NOMO-1 treated with DMSO at 0.1 percent for 48 hours (cell line): ENCODE results near the gene CAVIN2.

Experiments used
- DNase-seq: peaks from one replicate; lab custom pipeline; 2025; ENCODE audit not compliant: unreplicated experiment; lab: John Stamatoyannopoulos, UW

CAVIN2 gene

DNA sequence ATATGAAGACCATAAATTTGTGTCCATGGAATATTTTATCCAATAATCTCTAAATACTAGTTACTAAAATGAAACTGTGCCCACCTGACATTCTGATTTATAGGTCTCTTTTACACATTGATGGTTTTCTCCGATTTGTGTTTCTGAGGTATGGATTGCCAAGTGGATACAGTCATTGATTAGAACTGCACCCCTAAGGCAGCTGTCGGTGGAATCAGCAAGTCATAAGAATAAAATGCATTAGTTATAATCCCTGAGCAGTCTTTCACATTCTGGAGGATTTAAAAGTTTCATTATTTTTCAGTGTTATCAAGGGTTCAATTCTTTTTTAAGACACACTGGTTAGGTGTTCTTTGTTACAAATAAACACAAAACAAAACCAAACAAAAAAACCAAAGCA lies 6.0 kb downstream of the CAVIN2 start:
- DNase-seq: no peak

- no peak for DNase-seq
These were observed 6.7 kb downstream of the CAVIN2 start for GRCh38 chr2:191839918-191840804.

DNA sequence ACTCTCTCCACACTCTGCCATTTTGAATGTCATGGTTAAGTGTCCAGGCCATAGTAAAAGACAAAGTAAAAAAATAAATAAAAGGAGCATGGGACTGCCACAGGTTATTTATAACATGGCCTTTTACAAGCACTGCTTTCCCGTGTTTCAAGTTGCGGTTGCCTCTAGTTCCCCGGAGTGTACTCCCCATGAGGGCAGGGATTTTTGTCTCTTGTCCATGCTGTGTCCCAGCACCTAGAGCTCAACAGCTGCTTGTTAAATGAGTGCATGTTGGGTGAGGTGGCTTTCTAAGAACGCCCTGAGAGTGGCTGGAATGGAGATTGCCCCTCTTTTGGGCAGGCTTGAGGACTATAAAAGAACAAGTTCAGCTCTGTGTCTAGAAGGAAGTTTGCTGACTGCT lies 8.4 kb downstream of the CAVIN2 start:
- no peak for DNase-seq

DNA sequence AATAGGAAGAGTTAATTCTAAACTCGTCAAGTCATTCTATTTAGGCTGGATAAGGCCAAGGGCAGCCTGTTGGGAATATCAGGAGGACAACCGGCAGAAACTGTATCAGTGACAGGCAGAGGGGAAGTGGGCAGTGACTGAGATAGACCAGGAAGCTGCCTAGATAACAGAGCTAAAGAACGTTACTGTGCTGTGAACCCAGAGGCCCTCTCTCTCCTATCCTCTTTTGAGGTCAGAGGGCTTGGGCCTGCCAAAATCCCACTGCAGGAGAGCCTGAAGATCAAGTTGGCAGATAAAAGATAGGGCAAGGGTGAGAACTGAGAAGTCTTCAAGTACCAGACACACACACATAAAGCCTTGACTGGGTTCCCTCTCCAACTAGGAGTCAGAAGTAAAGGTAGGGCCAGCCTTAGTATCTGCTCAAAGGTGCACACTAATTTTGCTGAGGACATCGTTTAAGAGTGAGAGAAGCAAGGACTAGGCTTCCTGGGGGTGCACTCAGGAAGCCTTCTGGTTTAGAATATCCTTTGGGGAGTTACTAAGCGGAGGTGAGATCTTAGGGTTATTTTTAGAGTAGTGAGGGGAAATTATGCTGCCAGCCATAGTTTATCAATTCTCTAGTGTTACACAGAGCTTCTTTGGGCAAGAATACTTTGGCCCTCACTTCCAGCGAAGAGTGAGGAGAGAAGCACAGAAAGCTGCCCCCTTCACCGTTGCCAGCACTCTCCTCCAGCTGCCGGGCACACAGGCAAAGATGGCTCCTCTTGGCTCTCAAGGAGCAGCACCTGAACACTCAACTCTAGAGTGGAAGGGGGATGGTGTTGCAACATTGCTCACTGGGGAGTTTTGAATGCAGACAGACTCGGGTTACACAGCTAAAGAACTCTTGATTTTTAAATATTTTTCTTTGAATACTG lies 9.8 kb downstream of the CAVIN2 start:
- DNase-seq: no peak

- DNase-seq: no peak
These were observed 10.4 kb downstream of the CAVIN2 start for GRCh38 chr2:191836471-191836852.

DNA sequence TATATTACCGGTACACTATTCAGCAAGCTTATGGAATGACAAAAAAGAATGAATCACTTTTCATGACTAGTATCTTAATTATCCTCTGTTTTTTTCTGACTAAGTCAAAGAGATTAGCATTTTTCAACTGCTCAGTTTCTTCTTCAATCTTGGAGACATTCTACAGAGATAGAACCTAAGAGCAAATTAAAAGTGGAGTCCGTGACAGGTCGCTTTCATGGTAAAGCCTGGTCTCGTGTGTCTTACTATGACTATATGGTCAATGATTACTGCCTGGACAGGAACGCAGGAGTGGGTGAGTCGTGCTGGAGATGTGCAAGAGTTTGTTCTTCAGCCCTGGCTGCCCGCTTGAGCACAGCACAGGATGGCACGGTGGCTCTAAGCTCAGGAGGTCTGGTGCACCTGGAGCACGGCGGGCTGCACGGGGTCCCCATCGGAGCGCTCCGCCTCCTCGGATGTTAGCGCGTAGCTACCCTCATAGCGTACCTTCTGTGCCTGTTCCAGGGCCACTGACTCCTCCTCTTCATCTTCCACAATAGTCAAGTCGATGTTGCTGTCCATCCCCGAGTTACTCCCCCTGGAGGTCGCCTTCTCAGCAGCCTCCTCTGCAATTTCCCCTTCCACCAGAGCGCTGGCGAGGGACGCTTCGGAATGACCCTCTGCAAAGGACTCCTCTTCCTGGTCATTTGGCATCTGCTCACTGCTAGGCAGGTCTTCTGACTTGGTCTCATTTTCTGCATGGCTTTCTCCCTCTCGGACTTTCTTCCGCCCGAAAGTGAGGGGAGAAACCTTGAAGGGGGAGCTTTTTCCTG lies 11.1 kb downstream of the CAVIN2 start:
- DNase-seq: no peak

DNA sequence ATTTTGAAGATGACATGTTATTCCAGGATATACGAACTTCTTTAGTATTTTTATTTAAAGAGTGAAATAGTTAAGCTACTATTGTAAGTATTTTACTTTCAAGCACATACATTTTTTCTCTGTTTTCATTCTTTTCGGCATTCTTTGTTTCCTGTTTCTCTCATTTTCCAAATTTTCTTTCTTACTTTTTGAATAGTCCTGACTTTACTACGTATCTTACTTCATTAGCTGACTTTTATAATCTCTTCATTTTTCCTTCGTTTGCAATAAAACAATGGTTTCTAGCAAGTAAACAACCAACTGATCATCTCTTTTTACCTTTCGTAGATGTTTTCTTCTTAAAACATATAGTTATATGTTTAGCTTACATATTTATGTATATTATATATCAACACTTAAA lies 11.8 kb downstream of the CAVIN2 start:
- DNase-seq: no peak

DNA sequence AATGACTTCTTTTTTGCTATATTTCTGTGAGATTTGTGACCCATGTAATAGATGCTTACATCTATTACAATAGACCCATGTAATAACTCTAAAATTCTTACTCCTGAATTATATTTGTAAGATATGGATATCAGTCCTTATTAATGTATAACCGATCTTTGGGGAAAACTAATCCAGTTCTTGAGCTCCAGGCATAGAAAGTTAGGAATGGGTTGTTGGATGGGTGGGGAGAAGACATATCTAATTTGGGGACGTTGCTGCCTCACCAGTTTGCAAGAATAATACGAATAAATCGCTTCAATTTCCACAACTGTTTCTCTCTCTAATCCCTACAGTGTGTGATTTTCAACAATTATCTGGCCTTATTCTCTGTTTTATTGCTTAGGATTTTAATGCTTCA lies 13.5 kb downstream of the CAVIN2 start:
- no peak for DNase-seq

GRCh38 chr2:191832668-191833067 lies 14.2 kb downstream of the CAVIN2 start:
- DNase-seq: no peak

GRCh38 chr2:191831410-191831994 lies 15.4 kb downstream of the CAVIN2 start:
- no peak for DNase-seq

- DNase-seq: no peak
These were observed 22.5 kb downstream of the CAVIN2 start for GRCh38 chr2:191824398-191824797.

- no peak for DNase-seq
These were observed 25.8 kb downstream of the CAVIN2 start for GRCh38 chr2:191821078-191821477.

DNA sequence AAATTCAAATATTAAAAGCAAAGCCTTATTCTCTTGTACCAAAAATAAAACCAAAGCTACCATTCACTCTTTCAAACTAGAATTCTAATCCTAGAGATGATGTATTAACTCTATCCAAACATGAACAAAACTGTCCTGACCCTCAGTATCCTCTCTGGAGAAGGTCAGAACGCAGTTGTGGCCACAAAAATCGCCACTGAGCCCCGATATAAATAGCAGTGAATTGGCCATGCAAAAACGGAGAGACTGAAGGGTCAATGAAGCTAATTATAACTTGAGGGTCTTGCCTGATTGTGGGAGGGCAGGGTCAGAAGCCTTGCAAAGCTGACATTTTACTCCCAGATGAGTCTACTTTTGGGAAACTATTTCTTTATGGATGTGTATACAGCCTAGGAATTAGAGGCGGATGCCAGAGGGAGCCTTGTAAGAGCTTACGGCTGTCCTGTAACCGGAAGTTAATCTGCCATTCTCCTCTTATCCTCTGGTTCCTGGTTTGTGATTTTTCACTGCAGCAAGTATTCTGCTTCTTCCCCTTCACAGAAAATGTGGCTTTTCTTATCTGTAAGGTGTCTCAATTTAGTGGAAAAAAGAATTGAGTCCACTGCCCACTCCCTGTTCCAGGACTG lies 28.1 kb downstream of the CAVIN2 start:
- DNase-seq: peak; percentile 7

DNA sequence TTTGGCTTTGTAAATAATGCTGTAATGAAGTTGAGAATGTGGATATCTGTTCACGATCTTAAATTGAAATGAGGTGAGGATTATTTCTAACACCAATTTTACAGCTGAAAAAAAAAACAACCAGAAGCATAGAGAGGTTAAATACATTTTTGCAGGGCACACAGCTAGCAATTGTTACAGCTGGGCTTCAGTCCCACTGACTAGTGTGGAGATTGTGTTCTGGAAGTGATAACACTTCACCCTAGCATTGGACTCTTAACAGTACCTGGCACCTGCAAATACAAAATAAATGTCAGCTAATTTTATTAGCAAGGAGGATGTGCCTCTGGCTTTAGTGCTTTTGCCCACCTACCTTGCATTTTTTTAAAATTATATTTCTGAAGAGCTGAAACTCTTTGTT lies 28.8 kb downstream of the CAVIN2 start:
- DNase-seq: no peak

DNA sequence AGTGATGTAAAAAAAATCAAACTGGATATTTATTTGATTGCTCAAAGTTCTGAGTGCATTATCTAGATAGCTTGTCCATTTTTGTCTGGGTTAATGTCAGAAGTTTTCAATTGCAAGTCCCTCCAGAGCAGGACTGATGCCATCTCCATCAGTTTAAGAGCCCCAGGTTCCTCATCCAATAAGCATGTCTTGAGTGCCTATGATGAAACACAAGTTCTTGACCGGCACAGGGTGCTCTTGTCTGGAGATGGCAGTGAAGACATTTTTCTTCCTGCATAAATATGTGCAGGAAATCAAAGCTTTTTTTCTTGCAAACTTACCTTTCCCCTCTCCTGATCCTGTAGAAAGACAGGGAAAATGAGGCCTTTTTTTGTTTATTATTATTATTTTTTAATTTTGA lies 31.9 kb downstream of the CAVIN2 start:
- DNase-seq: no peak

- DNase-seq: no peak
These were observed 32.9 kb downstream of the CAVIN2 start for GRCh38 chr2:191813943-191814342.

- DNase-seq: peak; percentile 15
These were observed 34.9 kb downstream of the CAVIN2 start for GRCh38 chr2:191811807-191812602.

DNA sequence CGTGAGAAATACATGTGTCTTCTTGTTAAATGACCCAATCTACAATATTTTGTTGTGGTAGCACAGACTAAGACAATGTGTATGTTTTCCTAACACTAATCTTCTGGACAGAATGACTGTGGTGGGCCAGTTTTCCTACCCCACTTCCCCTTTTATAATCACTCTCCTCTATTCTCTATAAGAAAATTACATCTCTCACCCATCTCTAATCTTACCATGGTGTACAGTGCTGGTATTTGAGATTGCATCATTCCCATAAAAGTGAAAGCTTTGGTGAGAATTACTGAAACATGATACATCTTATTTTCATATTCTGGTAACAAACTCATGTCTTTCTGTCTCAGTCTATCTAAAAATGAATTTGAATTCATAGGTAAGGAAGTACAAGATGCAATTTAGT lies 40.5 kb downstream of the CAVIN2 start:
- no peak for DNase-seq

DNA sequence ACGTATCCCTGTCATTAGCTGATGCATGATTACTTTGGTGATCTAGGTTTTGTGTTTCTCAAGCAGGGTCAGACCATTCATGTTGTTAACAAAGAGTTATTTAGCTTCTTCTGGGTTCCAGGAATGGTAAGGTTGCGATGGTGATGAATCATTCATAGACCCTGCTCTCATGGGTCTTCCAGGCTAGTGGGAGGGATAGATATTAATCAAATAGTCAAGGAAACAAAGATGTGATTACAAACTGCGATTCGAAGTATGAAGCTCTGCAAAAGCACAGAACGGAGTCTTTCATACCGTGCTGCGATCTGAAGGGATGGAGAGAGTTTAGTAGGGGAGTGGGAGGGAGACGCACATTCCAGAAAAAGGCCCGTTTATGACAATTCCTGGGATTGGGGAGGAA lies 42.1 kb downstream of the CAVIN2 start:
- DNase-seq: no peak

GRCh38 chr2:191803007-191803406 lies 43.9 kb downstream of the CAVIN2 start:
- DNase-seq: no peak
